GM19455 (cell line): Measurements from ENCODE around the gene KAT7.
"Not testable (repeated sequence)": the region's sequence is repeated elsewhere in the genome, so short reads cannot be mapped to it uniquely, and the experiment has no call there.

Experiments used
- ATAC-seq: cut with Tn5 transposase; IDR thresholded peaks from one replicate; pipeline ENCODE4 v1.9.1; 2021; ENCODE audit not compliant: unreplicated experiment

KAT7 gene

DNA sequence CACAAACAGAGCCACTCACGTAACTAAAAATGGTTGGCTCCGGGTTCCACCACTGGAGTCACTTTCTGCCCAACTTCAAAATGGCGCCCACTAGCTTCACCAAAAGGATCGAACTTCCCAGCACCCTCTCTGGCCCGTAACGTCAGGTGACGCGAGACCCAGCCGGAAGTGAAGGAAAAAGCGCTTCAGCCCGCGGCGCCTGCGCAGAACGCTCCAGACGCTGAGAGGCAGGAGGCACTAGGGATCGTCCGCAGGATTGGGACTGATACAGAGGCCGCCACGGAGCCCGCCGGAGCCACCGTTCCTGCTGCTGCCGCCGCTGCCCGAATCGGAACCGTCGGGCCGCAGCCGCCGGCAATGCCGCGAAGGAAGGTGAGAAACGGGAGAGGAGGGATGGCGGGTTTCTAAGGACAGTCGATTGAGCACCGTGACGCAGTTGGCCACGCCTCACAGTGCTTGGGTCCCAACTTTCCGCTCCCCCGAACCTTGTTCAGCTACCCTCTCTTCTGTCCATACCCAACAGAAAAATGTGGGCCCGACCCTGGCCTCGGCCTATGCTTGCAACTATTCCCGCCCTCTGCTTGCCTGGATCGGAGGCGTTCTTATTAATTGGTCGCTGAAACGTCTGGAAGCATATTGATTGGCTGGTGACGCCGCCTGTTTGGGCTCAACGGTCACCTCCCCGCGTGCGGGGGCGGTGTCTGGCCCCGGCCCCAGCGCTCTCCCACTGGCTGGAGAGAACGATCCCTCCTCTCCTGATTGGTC is at the start of gene KAT7:
Gene KAT7 (plus strand): TSS at position 204 of the 765 bp plus-strand sequence. CDS start 154 bp downstream, at position 358.
- ATAC-seq, result peak; percentile 83

GRCh38 chr17:49739641-49740271 is 48.7 kb upstream of the KAT7 start:
- ATAC-seq, result no peak

DNA sequence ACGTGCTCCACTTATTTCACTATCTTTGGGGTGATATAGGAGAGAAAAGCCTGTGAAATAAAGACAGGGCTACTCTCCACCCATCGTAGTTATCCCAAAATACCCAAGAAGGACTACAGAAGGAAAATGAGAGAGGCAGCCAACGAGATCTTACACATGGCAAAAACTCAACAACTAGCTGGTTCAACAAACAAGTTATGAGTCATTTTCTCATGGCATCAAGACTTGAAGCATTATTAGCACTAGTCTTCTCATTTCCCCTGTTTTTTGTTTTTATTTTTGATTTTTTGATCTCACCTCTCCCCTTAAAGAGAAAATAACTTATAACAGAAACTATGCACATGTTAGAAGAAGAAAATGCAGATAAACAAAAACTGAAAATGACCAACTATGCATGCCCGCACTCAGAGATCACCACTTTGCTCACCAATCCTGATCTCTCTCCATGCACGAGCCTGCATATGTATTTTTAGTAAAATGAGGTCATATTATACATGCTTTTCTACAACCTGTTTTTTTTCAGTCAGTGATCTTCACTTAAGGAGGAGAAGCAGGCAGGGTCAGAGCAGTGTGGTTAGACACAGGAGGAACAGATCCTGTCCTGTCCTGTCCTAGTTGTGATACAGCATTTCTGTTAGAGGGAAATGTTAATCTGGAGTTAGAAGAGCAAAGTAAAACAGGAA is 47.3 kb upstream of the KAT7 start:
- ATAC-seq, result no peak

DNA sequence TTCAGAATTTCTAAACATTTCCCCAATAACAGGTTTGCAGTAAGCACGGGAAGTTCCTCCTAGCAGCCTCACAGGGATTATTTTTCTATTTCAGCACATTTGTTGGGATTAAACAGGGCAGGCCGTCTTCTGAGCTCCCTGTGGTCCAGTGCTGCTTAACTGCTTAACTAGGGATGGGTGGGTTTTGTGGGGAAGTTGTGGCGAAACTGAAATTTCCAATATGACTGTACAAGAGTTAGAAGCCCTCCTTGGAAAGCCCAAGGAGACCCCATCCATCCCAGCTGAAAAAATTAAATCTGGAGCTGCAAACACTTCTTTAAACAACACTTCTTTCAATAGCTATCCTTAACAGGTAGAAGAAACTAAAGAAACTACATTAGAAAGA is 46.8 kb upstream of the KAT7 start:
- ATAC-seq, result no peak

DNA sequence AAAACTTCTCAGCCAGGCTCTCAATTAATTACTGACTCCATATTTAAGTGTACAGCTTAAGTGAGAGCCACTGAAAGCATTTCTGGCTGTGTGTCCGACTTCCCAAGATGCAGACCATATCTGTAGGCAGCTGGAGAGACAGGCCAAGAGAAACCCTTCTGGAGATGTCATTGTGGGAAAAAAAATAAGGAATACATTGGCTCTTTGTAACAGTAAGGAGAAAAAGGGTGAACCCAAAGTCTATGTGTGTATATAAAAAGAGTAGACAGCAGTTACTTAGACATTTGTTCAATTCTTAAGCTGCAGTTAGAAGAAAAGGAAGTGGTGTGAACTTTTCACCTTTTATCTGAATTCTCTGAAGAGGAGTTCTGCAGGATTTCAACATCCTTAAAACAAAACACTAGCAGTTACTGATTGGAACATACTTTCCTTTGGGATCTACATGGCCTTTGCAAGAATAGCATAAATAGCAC is 46.3 kb upstream of the KAT7 start:
- ATAC-seq, result no peak

DNA sequence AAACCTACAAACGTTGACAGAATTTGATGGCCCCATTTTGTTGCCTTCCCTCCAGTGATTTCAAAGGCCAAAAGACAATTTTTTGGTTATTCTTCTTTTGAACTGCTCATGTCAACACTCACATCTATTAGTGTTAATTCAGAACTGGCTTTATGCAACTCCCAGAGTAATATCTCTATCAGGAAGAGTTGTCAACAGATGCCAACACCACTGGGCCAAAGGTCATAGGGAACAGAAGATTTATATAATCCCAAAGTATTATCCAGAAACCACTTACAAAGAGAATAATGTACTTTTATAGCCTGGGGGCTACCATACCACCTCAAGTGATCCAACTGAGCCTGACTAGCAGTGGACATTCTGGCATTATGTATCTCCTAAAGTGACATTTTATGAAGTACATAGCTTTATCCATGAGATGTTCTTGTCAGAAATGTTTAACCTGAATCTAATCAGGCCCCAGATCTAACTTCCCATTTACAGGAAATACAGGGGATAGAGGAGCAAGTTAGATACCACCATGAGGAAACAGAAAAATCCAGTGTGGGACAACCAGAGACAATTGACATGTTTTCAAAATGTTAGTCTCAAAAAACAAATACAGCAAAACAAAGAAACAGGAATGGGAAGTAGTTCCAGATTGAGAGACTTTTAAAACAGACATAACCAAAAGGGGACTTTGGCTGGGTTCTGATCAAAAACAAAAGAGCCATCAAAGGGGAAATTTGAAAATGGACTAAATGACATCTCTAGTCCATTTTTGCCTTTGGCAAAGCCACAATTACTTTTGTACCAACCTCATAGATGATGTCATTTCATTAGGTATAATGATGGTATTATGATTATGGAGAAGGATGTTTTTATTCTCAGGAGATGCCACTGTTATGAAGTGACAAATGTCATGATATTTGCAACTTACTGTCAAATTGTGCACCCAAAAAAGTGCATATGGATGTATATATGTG is 43.0 kb upstream of the KAT7 start:
- ATAC-seq, result no peak

GRCh38 chr17:49746791-49747490 is 41.5 kb upstream of the KAT7 start:
- peak; percentile 53 for ATAC-seq

- ATAC-seq, result no peak
These were observed 40.8 kb upstream of the KAT7 start for GRCh38 chr17:49747632-49748031.

- no peak for ATAC-seq
These were observed 40.3 kb upstream of the KAT7 start for GRCh38 chr17:49748223-49748622.

- peak; percentile 68 for ATAC-seq
These were observed 39.7 kb upstream of the KAT7 start for GRCh38 chr17:49748791-49749190.

- no peak for ATAC-seq
These were observed 38.8 kb upstream of the KAT7 start for GRCh38 chr17:49749730-49750129.

- ATAC-seq, result no peak
These were observed 36.0 kb upstream of the KAT7 start for GRCh38 chr17:49752508-49752907.

GRCh38 chr17:49753959-49754391 is 34.5 kb upstream of the KAT7 start:
- no peak for ATAC-seq

- ATAC-seq, result no peak
These were observed 32.7 kb upstream of the KAT7 start for GRCh38 chr17:49755663-49756283.

GRCh38 chr17:49756323-49757150 is 31.9 kb upstream of the KAT7 start:
- no peak for ATAC-seq

GRCh38 chr17:49757151-49757777 is 31.2 kb upstream of the KAT7 start:
- no peak for ATAC-seq

DNA sequence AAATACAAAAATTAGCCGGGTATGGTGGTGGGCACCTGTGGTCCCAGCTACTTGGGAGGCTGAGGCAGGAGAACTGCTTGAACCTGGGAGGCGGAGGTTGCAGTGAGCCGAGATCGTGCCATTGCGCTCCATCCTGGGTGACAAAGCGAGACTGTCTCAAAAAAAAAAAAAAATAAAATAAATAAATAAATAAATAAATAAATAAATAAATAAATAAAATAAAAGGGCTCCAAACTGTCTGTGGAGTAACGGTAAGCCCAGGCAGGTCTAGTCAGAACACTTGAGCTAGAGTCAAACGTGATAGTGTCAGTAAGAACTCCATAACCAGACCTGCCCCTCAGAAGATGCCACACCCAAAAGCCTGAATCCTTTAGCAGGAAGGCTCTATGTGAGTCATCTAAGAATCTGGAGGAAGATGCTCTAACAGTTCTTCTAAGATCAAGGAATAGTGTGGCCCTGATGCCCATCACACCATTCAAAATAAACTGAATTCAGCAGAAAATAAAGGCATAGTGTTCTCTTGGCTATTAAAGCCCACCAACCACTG is 29.9 kb upstream of the KAT7 start:
- not testable (repeated sequence) for ATAC-seq

- ATAC-seq, result no peak
These were observed 29.3 kb upstream of the KAT7 start for GRCh38 chr17:49759203-49759602.
